GM12878 (cell line): ENCODE data around the gene TMED1. TPM values are rescaled to one million over a fixed set of nuclear protein-coding genes. Genes with fewer than 3 reads are reported as not detected.

Experiments
- ATF2 ChIP-seq: IDR thresholded peaks from 2 replicates; pipeline ENCODE4 v1.6.1; 2012; ENCODE audit warnings: low read length, inconsistent platforms
- DPF2 ChIP-seq: fragments of 450-650 bp; IDR thresholded peaks from 2 replicates; pipeline ENCODE4 v1.6.1; 2017; ENCODE audit warnings: mild to moderate bottlenecking
- GATAD2B ChIP-seq: fragments of 450-650 bp; conservative IDR thresholded peaks from 2 replicates; pipeline ENCODE4 v1.6.1; 2017; ENCODE audit warnings: low read depth, mild to moderate bottlenecking, moderate library complexity
- MEF2B ChIP-seq: fragments of 450-650 bp; IDR thresholded peaks from 2 replicates; pipeline ENCODE4 v1.6.1; 2018; ENCODE audit warnings: mild to moderate bottlenecking, moderate library complexity; ENCODE audit not compliant: partially characterized antibody, poor library complexity, severe bottlenecking
- MTA2 ChIP-seq: fragments of 450-650 bp; IDR thresholded peaks from 2 replicates; pipeline ENCODE4 v1.6.1; 2016; ENCODE audit warnings: low read depth, mild to moderate bottlenecking, moderate library complexity
- NR2F1 ChIP-seq: fragments of 450-650 bp; conservative IDR thresholded peaks from 2 replicates; pipeline ENCODE4 v1.6.1; 2017; ENCODE audit warnings: mild to moderate bottlenecking
- RCOR1 ChIP-seq: conservative IDR thresholded peaks from 2 replicates; pipeline ENCODE4 v1.6.1; 2012; ENCODE audit warnings: low read depth, low read length, improper control_type of control experiment
- RFX5 ChIP-seq: IDR thresholded peaks from 2 replicates; pipeline ENCODE4 v1.6.1; 2011; ENCODE audit warnings: low read depth, low read length, improper control_type of control experiment
- TBL1XR1 ChIP-seq: IDR thresholded peaks from 2 replicates; pipeline ENCODE4 v1.6.1; 2012; ENCODE audit warnings: low read depth, low read length, improper control_type of control experiment
- TCF7 ChIP-seq: IDR thresholded peaks from 2 replicates; pipeline ENCODE4 v1.6.1; 2014; ENCODE audit warnings: antibody characterized with exemption, borderline replicate concordance
- ZNF622 ChIP-seq: fragments of 450-650 bp; IDR thresholded peaks from 2 replicates; pipeline ENCODE4 v1.6.1; 2017; ENCODE audit warnings: mild to moderate bottlenecking, inconsistent platforms
- polyA plus RNA-seq, 11 experiments: library from polyadenylated mRNA; depleted of rRNA in 4 of 11; unstranded in 6 of 11; stranded (reverse) in 5 of 11; fragments of >200 nt; fragmentation: Nextera tagmentation in 4 of 11; fragmentation: Illumina TruSeq in 1 of 11; extraction: Ambion mirVana in 4 of 11; extraction: Trizol in 1 of 11; gene quantifications; 1 replicate in 1 of 11; 2 replicates in 10 of 11; pipeline versions ENCODE4 v1.2.1 to v1.2.3, GENCODE V29; 2011 to 2016; ENCODE audit warnings: inconsistent platforms in 2 of 11, missing spikeins in 2 of 11, low read depth in 1 of 11
- total RNA-seq, 4 experiments: library from RNA; depleted of rRNA in 3 of 4; stranded (reverse); fragments of >200 nt in 3 of 4; fragmentation: Illumina TruSeq in 1 of 4; extraction: Trizol in 1 of 4; gene quantifications; 2 replicates each; pipeline versions ENCODE4 v1.2.1 to v1.2.3, GENCODE V29; 2013 to 2021
- TF ChIP-seq, protein P1 (sequence below): fragments of 450-650 bp; conservative IDR thresholded peaks from 2 replicates; pipeline ENCODE4 v1.6.1; 2017; ENCODE audit warnings: mild to moderate bottlenecking, moderate library complexity
- TF ChIP-seq, protein P2 (sequence below): IDR thresholded peaks from 2 replicates; pipeline ENCODE4 v1.6.1; 2011; ENCODE audit warnings: low read depth, mild to moderate bottlenecking, low read length, moderate library complexity, borderline replicate concordance; ENCODE audit errors: extremely low read depth

Gene TMED1
- total and polyA plus RNA-seq, 10 of the 15 experiments (the other 5 are each of a cell fraction or from before 2014, with no cell fraction given), result 0.60 to 23.1 (median 12.3) TPM

- 0 out of 2 replicates have a peak, but pooled peaks have one; percentile 23 for TF ChIP-seq ATF2
- no peak for TF ChIP-seq TCF7
- 0 out of 2 replicates have a peak, but pooled peaks have one; percentile 32 for TF ChIP-seq DPF2
- TF ChIP-seq, protein P1, sequence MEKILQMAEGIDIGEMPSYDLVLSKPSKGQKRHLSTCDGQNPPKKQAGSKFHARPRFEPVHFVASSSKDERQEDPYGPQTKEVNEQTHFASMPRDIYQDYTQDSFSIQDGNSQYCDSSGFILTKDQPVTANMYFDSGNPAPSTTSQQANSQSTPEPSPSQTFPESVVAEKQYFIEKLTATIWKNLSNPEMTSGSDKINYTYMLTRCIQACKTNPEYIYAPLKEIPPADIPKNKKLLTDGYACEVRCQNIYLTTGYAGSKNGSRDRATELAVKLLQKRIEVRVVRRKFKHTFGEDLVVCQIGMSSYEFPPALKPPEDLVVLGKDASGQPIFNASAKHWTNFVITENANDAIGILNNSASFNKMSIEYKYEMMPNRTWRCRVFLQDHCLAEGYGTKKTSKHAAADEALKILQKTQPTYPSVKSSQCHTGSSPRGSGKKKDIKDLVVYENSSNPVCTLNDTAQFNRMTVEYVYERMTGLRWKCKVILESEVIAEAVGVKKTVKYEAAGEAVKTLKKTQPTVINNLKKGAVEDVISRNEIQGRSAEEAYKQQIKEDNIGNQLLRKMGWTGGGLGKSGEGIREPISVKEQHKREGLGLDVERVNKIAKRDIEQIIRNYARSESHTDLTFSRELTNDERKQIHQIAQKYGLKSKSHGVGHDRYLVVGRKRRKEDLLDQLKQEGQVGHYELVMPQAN, result 0 out of 2 replicates have a peak, but pooled peaks have one; percentile 57
- no peak for TF ChIP-seq RCOR1
- no peak for TF ChIP-seq RFX5
- TF ChIP-seq NR2F1, result peak; percentile 53
- peak; percentile 74 for TF ChIP-seq MEF2B
- TF ChIP-seq ZNF622, result no peak
- TF ChIP-seq MTA2, result no peak; the same call in 1 of the 2 replicates
- peak; percentile 47; the same call in 1 of the 2 replicates for TF ChIP-seq GATAD2B
- TF ChIP-seq TBL1XR1, result peak; percentile 50
- TF ChIP-seq, protein P2, sequence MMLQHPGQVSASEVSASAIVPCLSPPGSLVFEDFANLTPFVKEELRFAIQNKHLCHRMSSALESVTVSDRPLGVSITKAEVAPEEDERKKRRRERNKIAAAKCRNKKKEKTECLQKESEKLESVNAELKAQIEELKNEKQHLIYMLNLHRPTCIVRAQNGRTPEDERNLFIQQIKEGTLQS, result no peak
Observed at GRCh38 chr19:10797541-10798256, 38.3 kb downstream of the TMED1 start (continued).
